GM18499 (cell line): ENCODE data around the gene SRGN.
"Not testable (repeated sequence)": the region's sequence is repeated elsewhere in the genome, so short reads cannot be mapped to it uniquely, and the experiment has no call there.

ENCODE experiments used
- ATAC-seq: cut with Tn5 transposase; IDR thresholded peaks from one replicate; pipeline ENCODE4 v1.9.1; 2021; ENCODE audit warnings: moderate number of reproducible peaks; ENCODE audit not compliant: insufficient read depth, unreplicated experiment

SRGN gene

DNA sequence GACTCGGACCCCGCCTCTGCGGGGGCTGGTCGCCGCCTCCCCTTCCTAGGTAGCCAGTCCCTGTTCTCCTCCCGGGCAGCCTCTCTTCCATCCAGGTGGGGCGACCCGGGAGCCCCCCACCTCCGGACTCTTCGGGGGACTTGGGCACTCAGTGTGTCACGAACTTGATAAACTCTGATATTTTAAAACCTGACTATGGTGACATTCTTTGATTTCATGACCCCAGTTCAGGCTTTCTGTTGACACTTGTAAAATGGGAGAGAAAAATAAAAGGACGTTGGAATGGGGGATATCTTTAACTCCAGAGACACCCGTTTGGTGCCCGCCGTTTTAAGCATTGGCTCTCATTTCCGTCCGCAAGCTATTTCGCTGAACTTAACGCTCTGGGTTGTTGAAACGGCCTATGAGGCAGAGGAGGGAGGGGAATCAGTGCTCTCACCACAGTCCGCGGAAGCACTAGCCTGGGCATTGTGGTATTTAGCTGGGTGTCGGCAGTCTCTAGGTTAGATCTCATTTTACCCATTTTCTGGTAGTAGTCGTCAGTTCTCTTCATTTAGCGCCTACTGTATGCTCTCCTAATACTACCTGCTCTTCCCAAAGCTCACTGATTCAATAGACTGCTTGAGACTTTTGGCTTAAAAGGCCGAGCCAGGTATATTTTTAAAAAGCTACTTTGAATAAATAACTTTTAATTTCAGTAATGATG lies 36.8 kb downstream of the SRGN start:
- no peak for ATAC-seq

DNA sequence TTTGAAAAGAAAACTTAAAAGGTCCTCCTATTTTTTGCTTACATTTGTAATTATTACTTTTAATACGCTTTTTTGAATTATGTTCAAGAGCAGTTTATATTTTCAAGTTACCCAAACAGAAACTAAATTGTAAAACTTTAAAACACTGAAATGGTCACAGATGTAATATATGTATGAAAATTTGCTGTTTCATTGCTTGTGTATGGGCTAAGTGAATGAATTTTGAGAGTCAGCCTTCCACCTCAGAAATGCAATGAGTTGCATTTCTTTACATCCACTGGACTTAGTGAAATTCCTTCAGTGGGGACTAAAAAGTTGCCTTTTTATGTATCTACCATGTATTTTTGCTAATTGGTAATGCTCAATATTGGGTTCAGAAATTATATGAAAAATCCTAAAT lies 37.7 kb downstream of the SRGN start:
- ATAC-seq = no peak

DNA sequence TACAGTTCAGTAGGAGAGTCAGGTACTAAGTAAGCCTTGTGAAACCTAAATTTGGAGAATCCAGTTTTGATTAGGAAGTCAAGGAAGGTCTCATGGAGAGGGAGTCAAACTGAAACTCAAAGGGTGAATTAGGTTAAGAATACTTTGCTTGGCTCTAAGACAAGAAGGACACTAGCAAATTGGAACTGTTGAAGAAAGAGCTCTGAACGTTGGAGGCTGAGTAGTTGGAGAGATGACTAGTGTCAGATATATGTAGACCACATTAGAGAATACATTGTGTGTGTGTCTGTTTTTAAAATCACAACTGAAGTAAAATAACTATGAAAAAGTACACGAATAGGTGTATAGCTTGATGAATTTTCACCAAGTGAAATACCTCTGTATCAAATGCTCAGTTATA lies 42.3 kb downstream of the SRGN start:
- ATAC-seq = no peak

DNA sequence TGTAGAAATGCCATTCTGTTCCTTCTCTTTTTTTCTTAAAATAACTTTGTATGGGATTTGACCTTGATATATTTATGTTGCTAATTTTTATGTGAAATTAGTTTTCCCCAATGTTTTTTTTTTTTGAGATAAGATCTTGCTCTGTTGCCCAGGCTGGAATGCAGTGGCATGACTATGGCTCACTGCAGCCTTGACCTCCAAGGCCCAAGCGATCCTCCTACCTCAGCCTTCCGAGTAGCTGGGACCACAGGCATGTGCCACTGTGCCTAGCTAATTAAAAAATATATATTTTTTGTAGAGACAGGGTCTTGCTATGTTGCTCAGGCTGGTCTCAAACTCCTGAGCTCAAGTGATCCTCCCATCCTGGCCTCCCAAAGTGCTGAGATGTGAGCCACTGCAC lies 52.1 kb downstream of the SRGN start:
- ATAC-seq = no peak

DNA sequence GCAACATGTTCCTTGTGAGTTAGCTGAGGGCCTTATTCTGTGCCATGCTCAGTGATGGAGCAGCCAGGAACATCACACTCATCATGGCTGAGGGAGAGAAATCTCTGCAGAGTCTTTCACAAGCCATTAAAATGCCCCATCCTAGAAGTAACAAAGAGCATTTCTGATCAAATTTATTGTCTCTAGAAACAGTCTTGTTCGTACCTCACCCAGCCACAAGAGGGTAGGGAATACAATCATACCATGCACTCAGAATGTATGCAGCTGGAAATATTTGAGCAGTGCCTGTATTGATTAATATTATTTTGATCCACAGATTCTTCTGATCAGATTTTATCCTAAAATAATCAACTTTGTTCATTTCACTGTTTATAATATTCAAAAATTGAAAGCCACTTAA lies 53.4 kb downstream of the SRGN start:
- no peak for ATAC-seq

GRCh38 chr10:69142074-69142473 lies 54.2 kb downstream of the SRGN start:
- ATAC-seq = not testable (repeated sequence)

- ATAC-seq = no peak
Measured at GRCh38 chr10:69142983-69143382, 55.1 kb downstream of the SRGN start.

DNA sequence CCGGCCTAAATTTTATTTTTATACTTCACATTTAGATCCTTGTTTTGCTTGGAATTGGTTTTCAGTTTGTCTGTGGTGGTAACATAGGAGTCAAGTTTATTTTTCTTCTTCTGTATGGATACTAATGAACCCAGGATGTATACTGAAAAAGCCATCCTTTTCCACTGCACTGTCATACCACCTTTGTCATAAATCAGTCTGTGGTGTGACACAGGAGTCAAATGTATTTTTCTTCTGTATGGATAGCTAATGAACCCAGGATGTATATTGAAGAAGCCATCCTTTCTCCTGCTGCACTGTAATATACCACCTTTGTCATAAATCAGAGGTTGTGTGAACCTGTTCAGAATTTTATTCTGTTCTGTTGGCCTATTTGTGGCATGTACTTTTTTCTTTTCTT lies 57.4 kb downstream of the SRGN start:
- no peak for ATAC-seq

DNA sequence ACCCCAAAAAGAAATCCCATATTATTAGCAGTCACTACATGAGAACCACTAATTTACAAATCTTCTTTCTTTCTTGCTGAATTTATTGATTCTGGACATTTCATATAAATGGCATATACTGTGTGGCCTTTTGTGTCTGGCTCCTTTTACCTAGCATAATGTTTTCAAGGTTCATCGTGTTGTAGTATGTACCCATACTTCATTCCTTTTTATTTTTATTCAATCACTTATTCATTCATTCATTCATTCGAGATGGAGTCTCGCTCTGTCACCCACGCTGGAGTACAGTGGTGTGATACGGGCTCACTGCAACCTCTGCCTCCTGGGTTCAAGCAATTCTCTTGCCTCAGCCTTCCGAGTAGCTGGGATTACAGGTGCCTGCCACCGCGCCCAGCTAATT lies 58.0 kb downstream of the SRGN start:
- ATAC-seq = no peak

GRCh38 chr10:69146759-69147158 lies 58.9 kb downstream of the SRGN start:
- no peak for ATAC-seq

- ATAC-seq = no peak
Measured at GRCh38 chr10:69151984-69152383, 64.1 kb downstream of the SRGN start.

- no peak for ATAC-seq
Measured at GRCh38 chr10:69153227-69153626, 65.3 kb downstream of the SRGN start.
